ENCODE data around the gene HPS3.
"Not testable (repeated sequence)": the region's sequence is repeated elsewhere in the genome, so short reads cannot be mapped to it uniquely, and the experiment has no call there.

HPS3 gene

GRCh38 chr3:149186219-149186618, 56.8 kb downstream of the HPS3 start:
- no peak for DNase-seq (ENCODE audit: low spot score)

- no peak for DNase-seq (ENCODE audit: low spot score)
Observed at GRCh38 chr3:149186721-149187120, 57.3 kb downstream of the HPS3 start.

GRCh38 chr3:149188494-149188893, 59.1 kb downstream of the HPS3 start:
- no peak for DNase-seq (ENCODE audit: low spot score)

GRCh38 chr3:149195221-149195620, 65.8 kb downstream of the HPS3 start:
- DNase-seq (ENCODE audit: low spot score): no peak

GRCh38 chr3:149196805-149197592, 67.6 kb downstream of the HPS3 start:
- not testable (repeated sequence) for DNase-seq (ENCODE audit: low spot score)

DNA sequence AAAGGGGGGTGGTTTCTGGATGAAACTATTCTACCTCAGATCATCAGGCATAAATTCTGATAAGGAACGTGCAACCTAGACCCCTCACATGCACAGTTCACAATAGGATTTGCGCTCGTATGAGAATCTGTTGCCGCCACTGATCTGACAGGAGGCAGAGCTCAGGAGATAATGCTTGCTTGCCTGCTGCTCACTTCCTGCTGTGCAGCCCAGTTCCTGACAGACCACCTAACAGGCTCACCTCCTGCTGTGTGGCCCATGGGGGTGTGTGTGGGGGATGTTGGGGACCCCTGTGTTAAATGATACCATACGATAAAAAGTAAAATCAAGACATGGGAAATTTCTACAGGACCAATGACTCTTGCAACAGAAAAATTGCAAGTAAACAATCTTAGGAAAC, 68.2 kb downstream of the HPS3 start:
- no peak for DNase-seq (ENCODE audit: low spot score)

- no peak for DNase-seq (ENCODE audit: low spot score)
Observed at GRCh38 chr3:149198611-149199010, 69.2 kb downstream of the HPS3 start.

DNA sequence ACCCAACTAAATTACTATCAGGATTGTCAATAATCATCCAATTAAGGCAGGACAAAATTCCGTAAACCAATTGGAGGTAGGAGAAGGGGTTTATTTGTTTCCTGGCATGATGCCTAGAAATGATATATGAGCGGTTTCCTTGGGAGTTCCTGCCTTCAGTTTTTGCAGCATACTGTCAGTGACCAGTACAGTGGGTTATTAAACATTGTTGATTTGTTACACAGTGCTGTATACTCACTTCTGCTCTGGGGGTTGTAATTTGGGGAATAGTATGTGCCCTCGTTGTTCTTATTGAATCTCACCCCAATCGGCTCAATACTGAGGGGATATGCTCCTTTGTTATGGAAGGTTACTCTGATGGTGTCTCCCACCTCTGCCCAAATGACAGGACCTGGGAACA, 70.0 kb downstream of the HPS3 start:
- no peak for DNase-seq (ENCODE audit: low spot score)

DNA sequence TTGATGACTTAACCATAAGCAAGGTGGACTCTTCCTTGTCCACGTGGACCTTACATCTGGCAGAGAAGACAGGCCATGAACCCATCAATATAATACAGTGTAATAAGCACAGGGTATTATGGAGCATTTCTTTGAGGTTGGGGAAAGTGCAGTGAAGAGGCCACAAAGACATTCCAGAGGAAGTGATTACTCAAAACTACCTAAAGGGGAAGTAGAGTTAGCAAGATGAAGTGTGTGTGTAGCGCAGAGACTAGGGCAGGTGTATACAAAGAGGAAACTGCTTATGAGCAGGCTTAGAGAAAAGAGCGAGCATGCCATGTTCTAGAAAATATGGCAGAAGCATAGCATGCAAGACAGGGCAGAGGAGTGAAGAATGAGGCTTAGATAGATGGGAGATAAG, 74.3 kb downstream of the HPS3 start:
- DNase-seq (ENCODE audit: low spot score): no peak

- no peak for DNase-seq (ENCODE audit: low spot score)
Observed at GRCh38 chr3:149204390-149204991, 75.1 kb downstream of the HPS3 start.

DNA sequence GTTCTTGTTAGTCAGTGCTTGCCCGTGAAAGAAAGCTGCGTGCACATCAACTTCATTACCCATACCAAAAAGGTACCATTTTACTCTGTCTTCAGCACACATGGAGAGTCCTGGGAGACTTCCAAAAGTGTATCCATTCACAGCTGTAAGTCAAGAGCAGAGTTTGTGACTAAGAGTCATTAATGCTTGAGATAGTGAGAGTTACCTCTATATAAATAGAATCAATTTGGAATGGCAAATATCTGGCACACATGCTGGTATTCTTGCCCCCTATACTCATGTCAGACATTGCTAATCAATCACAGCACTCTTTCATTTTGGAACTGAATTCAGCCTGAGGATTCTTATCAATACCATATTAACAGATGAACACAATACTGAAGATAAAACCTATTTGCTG, 78.0 kb downstream of the HPS3 start:
- DNase-seq (ENCODE audit: low spot score): no peak

DNA sequence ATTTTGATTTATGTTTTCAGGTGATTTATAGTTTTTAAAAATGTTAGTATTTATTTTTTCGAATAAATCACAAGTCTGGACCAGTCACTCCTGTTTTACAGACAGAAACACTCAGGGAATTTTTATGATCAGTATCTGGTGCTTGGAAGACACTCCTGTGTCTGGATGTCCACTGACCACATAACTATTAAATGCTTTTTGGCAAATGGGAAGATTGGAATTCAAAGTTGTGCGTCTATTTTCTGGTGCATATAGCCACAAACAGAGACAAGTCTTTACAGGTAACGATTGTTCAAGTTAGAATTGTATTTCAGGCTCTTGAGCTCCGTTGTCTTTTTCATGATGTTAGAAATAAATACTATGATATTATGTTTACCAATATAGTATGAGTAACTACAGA, 80.0 kb downstream of the HPS3 start:
- no peak for DNase-seq (ENCODE audit: low spot score)

GRCh38 chr3:149212386-149212785, 82.9 kb downstream of the HPS3 start:
- no peak for DNase-seq (ENCODE audit: low spot score)

GRCh38 chr3:149214702-149215101, 85.3 kb downstream of the HPS3 start:
- DNase-seq (ENCODE audit: low spot score): no peak

- no peak for DNase-seq (ENCODE audit: low spot score)
Observed at GRCh38 chr3:149215515-149215914, 86.1 kb downstream of the HPS3 start.

DNA sequence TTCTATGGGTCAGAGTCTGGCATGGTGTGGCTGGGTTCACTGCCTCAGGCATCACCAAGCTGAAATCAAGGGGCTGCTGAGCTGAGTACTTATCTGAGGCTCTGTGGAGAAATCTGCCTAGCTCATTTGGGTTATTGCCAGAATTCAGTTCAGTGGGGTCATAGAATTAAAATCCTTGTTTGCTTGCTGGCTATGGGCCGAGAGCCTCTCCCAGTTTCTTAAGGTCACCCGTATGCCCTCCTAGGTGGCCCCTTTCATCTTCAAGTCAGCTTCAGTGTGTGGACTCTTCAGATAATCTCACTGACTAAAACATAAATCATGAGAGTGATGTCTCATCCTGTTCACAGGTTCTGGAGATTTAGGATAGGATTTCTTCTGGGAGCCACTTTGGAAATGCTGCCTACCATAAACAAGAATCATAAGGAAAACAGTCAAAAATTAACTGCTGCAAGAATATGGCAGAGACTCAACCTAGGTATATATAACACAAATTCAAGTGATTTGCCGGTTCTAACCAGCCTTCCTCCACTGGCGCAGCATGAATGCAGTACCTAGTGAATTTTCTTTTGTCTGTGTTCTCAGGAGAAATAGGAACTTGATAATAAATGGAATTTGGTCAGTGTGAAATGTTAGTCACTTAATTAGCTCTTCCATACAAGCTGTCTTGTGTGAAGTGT, 86.9 kb downstream of the HPS3 start:
- no peak for DNase-seq (ENCODE audit: low spot score)

DNA sequence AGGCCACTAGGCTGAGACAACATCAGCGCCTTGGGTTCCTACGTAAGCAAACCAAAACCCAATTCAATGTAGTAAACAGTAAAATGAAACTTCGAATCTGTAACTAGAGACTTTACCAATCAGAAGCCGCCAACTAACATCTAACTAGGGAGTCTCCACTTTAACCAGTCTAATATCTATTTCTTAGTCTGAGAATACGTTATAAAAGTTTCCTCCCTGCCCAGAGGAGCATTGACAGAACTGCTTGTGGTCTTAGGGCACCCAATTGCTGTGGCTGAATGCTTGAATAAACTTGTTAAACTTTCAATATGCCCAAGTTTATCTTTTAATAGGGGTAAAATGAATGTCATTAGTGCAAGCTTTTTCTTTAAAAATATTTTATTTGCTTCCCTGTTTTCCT, 87.9 kb downstream of the HPS3 start:
- DNase-seq (ENCODE audit: low spot score): no peak

- DNase-seq (ENCODE audit: low spot score): not testable (repeated sequence)
Observed at GRCh38 chr3:149219380-149220121, 90.1 kb downstream of the HPS3 start.

DNA sequence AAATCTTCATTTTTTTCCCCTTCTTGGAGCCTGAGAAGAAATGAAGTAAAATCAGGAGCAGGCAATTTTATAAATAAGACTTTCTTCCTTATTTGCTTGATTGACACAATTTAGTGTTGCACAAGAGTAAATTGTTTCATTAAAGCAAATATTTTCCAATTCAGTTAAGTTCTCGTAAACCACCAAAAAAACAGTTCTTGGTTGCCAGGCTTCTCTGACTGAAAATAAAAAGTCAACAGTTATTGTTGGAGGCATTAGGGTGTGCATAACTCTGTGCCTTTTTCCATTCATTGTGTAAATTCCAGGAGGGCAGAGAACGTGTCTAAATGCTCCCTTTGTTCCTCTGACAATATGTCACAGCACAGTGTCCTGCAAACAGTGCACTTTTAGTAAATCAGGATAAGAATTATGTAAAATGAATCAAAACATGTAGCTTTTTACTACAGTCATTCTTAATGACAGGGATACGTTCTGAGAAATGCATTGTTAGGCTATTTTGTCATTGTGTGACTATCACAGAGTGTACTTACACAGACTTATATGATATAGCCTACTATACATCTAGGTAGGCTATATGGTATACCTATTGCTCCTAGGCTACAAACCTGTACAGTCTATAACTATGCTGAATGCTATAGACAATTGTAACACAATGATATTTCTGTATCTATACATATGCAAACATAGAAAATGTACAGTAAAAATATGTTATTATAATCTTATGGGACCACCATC, 92.5 kb downstream of the HPS3 start, which contains the start of gene CP:
TSS of gene CP (minus strand) at position 47 of the 735 bp plus-strand sequence. CDS start at position 10, 37 bp downstream.
- DNase-seq (ENCODE audit: low spot score): no peak

All from AG08395 (cell line).